Right atrium auricular region (tissue), 2 donors: ENCODE measurements around the gene CBLB. TPM values are rescaled to one million over a fixed set of nuclear protein-coding genes. Genes with fewer than 3 reads are reported as not detected.

Source experiments
- DNase-seq: peaks from one replicate; pipeline ENCODE4 v3.0.0-alpha.2; 2019; ENCODE audit warnings: low spot score
- H3K27ac ChIP-seq, 2 donors: fragments of 200-600 bp; sonication (generic); 1 replicate in 1 of 2; 2 replicates in 1 of 2; pipeline ENCODE4 v1.5.1; 2016 to 2019
- H3K27me3 ChIP-seq, 2 donors: fragments of 200-600 bp; sonication (generic); one replicate each; pipeline versions ENCODE4 v1.5.1 to v1.6.0; 2017 to 2019
- H3K36me3 ChIP-seq: fragments of 200-600 bp; sonication (generic); one replicate; pipeline ENCODE4 v1.5.1; 2016
- H3K4me1 ChIP-seq, 2 donors: fragments of 200-600 bp; sonication (generic); one replicate each; pipeline versions ENCODE4 v1.5.1 to v1.6.0; 2017 to 2019
- H3K4me3 ChIP-seq, 2 donors: fragments of 200-600 bp; sonication (generic); 1 replicate in 1 of 2; 2 replicates in 1 of 2; pipeline ENCODE4 v1.5.1; 2017 to 2019; ENCODE audit warnings: mild to moderate bottlenecking in 1 of 2, moderate library complexity in 1 of 2
- H3K9me3 ChIP-seq, 2 donors: fragments of 200-600 bp; sonication (generic); one replicate each; pipeline ENCODE4 v1.5.1; 2019
- total RNA-seq, 2 donors: library from RNA; depleted of rRNA; stranded (reverse); fragments of >200 nt; gene quantifications; one replicate each; pipeline ENCODE4 v1.1.0, GENCODE V29; 2016
- TF ChIP-seq, protein P1 (sequence below), 2 donors: fragments of 200-600 bp; sonication (generic); IDR thresholded peaks; one replicate each; pipeline ENCODE4 v1.5.1; 2019; ENCODE audit warnings: antibody characterized with exemption in 2 of 2

Gene CBLB
- total RNA-seq, 2 donors from 2014 or later, result 24.6 to 27.3 TPM

- Histone ChIP-seq H3K9me3 (no peaks in the 10 kb centered on the region), H3K27me3 (no peaks in the 10 kb centered on the region), H3K4me3 (no peak overlapping the region), H3K27ac (no peak overlapping the region), H3K36me3 (peaks cover 31% of the 10 kb centered on the region), H3K4me1 (peaks cover 0 to 5% of the 10 kb centered on the region in 2 donors)
- no peak for DNase-seq
- TF ChIP-seq, protein P1, sequence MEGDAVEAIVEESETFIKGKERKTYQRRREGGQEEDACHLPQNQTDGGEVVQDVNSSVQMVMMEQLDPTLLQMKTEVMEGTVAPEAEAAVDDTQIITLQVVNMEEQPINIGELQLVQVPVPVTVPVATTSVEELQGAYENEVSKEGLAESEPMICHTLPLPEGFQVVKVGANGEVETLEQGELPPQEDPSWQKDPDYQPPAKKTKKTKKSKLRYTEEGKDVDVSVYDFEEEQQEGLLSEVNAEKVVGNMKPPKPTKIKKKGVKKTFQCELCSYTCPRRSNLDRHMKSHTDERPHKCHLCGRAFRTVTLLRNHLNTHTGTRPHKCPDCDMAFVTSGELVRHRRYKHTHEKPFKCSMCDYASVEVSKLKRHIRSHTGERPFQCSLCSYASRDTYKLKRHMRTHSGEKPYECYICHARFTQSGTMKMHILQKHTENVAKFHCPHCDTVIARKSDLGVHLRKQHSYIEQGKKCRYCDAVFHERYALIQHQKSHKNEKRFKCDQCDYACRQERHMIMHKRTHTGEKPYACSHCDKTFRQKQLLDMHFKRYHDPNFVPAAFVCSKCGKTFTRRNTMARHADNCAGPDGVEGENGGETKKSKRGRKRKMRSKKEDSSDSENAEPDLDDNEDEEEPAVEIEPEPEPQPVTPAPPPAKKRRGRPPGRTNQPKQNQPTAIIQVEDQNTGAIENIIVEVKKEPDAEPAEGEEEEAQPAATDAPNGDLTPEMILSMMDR (IDR thresholded peaks at IDR 0.05), result no peak
Measured at GRCh38 chr3:105656651-105657504, 211.9 kb downstream of the CBLB start.

- DNase-seq, result no peak
- Histone ChIP-seq H3K27me3 (no peaks in the 10 kb centered on the region), H3K4me3 (no peak overlapping the region), H3K9me3 (no peaks in the 10 kb centered on the region), H3K4me1 (peaks cover 0 to 5% of the 10 kb centered on the region in 2 donors), H3K36me3 (peaks cover 7% of the 10 kb centered on the region), H3K27ac (no peak overlapping the region)
- TF ChIP-seq, protein P1 (IDR thresholded peaks at IDR 0.05), result no peak
Measured at GRCh38 chr3:105653868-105654267, 214.9 kb downstream of the CBLB start.

- no peak overlapping the region for H3K4me3 ChIP-seq
- TF ChIP-seq, protein P1 (IDR thresholded peaks at IDR 0.05), result no peak
- H3K9me3 ChIP-seq, result no peaks in the 10 kb centered on the region
- no peaks in the 10 kb centered on the region for H3K27me3 ChIP-seq
- H3K4me1 ChIP-seq, result peaks cover 0 to 5% of the 10 kb centered on the region in 2 donors
- no peak overlapping the region for H3K27ac ChIP-seq
- H3K36me3 ChIP-seq, result peaks cover under 1% of the 10 kb centered on the region
- DNase-seq, result no peak
Measured at GRCh38 chr3:105653166-105653565, 215.6 kb downstream of the CBLB start.

GRCh38 chr3:105649480-105649879, 219.3 kb downstream of the CBLB start:
- TF ChIP-seq, protein P1 (IDR thresholded peaks at IDR 0.05), result no peak

GRCh38 chr3:105647047-105647446, 221.8 kb downstream of the CBLB start:
- TF ChIP-seq, protein P1 (IDR thresholded peaks at IDR 0.05), result no peak
- Histone ChIP-seq H3K4me1 (no peaks in the 10 kb centered on the region), H3K27me3 (no peaks in the 10 kb centered on the region), H3K27ac (no peak overlapping the region), H3K36me3 (no peaks in the 10 kb centered on the region), H3K9me3 (no peaks in the 10 kb centered on the region), H3K4me3 (no peak overlapping the region)
- no peak for DNase-seq

More at GRCh38 chr3:105649480-105649879, 219.3 kb downstream of the CBLB start:
- DNase-seq, result no peak
- H3K4me1 ChIP-seq, result no peaks in the 10 kb centered on the region
- H3K27ac ChIP-seq, result no peak overlapping the region
- no peaks in the 10 kb centered on the region for H3K36me3 ChIP-seq
- no peaks in the 10 kb centered on the region for H3K27me3 ChIP-seq
- H3K4me3 ChIP-seq, result no peak overlapping the region
- H3K9me3 ChIP-seq, result no peaks in the 10 kb centered on the region
